RPMI7951 (cell line): ENCODE data around the gene TEAD1. TPM values are rescaled to one million over a fixed set of nuclear protein-coding genes. Genes with fewer than 3 reads are reported as not detected.
A peak's percentile ranks its signal among the peaks of the same experiment; 100 is the strongest.

Experiments used
- DNase-seq: peaks from one replicate; pipeline ENCODE4 v3.0.0-alpha.2; 2012; ENCODE audit warnings: low read depth
- total RNA-seq: library from RNA; depleted of rRNA; stranded (reverse); fragments of >200 nt; shearing (Covaris generic); gene quantifications from 2 replicates; pipeline ENCODE4 v1.2.3, GENCODE V29; 2014

Gene TEAD1
- total RNA-seq, 1 experiment from 2014 or later: 53.3 TPM

- DNase-seq: peak; percentile 39
Measured at GRCh38 chr11:12893787-12894672, 219.8 kb downstream of the TEAD1 start.

DNA sequence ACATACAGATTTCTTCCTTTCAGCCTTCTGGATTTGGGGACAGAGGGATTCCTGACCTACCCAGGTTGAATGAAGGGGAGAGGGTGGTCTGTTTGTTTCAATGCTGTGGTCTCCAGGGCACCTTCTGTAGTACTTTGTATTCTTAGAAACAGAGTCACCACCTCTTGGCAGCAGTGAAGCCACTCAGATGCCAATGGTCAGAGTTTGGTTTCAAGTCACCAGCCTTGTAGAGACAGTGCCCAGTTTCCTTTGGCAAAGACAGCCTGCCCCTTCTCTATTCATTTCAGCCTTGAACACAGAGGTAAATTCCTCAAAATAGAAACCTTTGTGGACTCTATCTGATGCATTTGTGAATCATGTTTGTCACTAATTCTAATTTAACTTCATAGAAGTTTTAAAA is 223.2 kb downstream of the TEAD1 start:
- DNase-seq: no peak

DNA sequence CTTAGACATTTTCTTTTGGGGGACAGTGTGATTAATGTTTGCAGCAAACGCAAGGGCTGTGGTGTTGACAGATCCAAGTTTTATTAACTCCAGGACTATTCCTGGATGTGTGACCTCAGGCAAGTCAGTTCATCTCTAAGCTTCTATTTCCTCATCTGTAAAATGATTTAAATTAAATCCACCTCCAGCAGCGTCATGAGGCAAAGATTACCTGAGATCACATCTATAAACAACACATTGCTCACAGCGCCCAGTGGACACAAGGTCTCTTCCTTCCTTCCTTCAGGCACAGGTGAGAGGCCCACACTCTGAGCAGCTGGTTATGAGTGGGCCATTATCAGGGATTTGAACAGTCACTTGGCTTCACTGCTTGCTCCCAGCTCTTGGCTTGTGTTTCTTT is 223.6 kb downstream of the TEAD1 start:
- DNase-seq: no peak

- peak; percentile 97 for DNase-seq
Measured at GRCh38 chr11:12900496-12900895, 226.3 kb downstream of the TEAD1 start.

GRCh38 chr11:12901272-12901671 is 227.1 kb downstream of the TEAD1 start:
- peak; percentile 44 for DNase-seq

DNA sequence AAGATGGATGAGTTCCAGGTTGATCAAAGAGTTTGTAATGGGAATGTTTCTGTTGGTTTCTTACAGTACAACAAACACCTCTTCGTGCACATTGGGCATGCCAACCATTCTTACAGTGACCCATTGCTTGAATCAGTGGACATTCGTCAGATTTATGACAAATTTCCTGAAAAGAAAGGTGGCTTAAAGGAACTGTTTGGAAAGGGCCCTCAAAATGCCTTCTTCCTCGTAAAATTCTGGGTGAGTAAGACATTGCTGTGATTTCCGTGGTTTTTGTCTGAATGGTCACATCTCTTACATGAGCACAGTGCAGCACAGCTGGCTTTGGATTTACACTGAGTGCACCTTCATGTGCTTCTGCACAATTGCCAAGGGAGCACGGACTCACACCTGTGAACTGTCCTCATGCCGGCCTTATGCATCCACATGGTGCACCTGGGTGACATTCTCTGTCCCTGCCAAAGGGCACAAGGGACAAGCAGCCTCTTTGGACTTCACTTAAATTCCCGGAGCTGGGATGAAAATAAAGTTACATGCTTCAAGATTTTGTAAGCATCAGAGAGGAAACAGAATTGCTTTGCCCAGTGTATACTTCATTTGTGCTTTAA is 227.8 kb downstream of the TEAD1 start:
- DNase-seq: peak; percentile 48

- no peak for DNase-seq
Measured at GRCh38 chr11:12902791-12903486, 228.7 kb downstream of the TEAD1 start.

- DNase-seq: no peak
Measured at GRCh38 chr11:12905435-12905834, 231.2 kb downstream of the TEAD1 start.

DNA sequence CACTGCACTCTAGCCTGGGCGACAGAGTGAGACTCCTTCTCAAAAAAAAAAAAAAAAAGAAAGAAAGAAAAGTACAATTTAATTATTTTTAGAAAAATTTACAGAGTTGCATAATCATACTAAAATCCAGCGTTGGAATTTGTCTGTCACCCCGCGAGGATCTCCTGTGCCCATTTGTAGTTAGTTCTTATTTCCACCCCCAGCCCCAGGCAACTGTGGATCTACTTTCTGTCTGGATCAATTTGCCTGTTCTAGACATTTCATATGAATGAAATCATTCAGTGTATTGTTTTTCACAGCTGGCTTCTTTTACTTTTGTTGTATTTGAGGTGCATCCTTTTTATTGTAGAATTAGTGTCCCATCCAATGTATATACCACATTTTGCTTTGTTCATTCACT is 232.3 kb downstream of the TEAD1 start:
- DNase-seq: peak; percentile 64

DNA sequence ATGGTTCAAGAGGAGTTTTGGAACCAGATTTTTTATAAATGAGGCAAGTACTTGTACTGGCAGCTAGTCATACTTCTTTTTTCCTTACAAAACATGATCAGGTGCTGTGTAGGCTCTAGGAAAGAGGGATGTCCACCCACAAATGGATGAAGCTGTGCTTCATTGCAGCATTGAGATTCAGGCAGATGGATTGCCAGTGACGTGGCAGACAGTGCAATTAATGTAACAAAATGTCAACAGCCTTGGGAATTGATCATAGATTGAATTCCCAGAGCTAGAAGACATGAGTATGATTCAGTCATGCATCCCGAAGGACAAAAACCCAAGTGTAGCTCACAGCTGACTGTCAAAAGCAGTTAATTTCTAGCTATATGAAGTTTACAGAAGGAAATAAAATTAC is 235.7 kb downstream of the TEAD1 start:
- DNase-seq: no peak

DNA sequence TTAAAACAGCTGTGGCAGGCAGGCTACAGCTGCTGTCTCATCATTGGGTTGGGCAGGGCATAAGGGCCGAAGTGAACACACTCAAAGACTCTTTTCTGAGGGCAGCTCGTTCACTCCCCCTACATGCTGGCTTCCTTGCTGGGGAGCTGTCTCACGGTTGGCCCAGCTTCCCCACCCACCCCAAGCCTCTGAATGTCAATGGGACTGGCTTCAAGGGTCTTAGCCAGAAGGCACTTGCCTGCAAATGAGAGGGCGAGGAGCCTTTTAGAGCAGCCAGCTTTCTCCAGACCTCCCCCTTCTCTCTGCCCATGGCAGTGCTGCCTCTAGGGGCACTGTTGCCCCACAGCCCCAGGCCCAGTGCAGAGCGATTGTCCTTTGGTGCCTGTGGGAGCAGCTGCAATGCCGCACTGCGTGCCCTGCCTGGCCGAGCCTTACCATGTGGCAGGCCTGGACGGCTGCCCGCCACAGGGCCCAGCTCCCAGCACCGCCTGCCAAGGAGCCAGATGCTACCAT is 240.2 kb downstream of the TEAD1 start:
- DNase-seq: peak; percentile 74

DNA sequence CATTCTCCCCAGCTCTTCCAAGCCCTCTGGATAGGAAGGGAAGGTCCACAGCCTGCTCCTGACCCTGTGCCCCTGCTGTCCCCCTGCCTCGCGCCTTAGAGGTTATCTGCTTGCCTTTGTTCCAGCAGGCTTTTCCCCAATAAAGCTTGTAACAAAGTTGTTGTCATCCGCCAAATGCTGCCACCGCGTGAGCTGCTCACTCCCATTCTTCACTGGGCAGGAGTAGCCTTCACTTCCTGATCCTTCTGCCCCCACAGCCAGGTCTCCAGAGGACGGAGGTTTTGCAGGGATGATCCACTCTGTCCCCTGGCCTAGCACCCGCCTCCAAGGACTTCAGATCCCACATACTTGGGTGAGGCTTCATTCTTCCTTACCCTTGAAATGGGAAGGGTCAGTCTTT is 240.9 kb downstream of the TEAD1 start:
- no peak for DNase-seq

- no peak for DNase-seq
Measured at GRCh38 chr11:12917822-12918221, 243.6 kb downstream of the TEAD1 start.

- no peak for DNase-seq
Measured at GRCh38 chr11:12918667-12919066, 244.4 kb downstream of the TEAD1 start.

GRCh38 chr11:12922418-12922817 is 248.2 kb downstream of the TEAD1 start:
- no peak for DNase-seq

- no peak for DNase-seq
Measured at GRCh38 chr11:12922980-12923507, 248.8 kb downstream of the TEAD1 start.

DNA sequence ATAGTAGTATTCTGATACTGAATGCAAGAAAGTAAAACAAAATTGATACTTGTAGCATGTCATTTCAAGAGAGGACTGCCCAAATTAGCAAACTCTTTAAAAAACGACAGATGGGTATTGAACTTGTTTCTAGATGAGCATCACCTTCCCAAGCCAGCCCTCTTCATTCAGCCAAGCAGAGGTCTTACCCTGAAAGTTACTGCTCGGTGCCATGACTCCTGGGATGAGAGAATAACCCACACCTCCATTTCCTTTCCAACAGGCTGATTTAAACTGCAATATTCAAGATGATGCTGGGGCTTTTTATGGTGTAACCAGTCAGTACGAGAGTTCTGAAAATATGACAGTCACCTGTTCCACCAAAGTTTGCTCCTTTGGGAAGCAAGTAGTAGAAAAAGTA is 250.4 kb downstream of the TEAD1 start:
- no peak for DNase-seq

- DNase-seq: no peak
Measured at GRCh38 chr11:12925520-12925919, 251.3 kb downstream of the TEAD1 start.

- DNase-seq: no peak
Measured at GRCh38 chr11:12927221-12927620, 253.0 kb downstream of the TEAD1 start.

- no peak for DNase-seq
Measured at GRCh38 chr11:12927886-12928285, 253.7 kb downstream of the TEAD1 start.

- DNase-seq: no peak
Measured at GRCh38 chr11:12930850-12931249, 256.6 kb downstream of the TEAD1 start.

DNA sequence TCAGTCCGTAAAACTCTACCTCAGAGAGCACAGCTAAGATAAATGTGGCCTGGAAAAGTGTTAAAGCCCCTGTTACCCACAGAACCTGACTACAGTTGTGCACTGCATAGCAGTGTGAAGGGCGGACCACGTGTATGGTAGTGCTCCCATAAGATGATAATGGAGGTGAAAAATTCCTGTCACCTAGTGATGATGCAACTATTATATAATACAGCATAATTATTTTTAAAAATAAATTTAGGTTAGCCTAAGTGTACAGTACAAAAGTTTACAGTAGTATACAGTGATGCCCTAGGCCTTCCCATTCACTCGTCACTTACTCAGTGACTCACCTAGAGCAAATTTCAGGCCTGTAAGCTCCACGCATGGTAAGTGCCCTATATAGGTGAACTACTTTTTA is 258.3 kb downstream of the TEAD1 start:
- no peak for DNase-seq
